WTC11 (cell line): ENCODE data around the gene MAMDC2.

Source experiments
- GTF2I ChIP-seq: fragments of 250-450 bp; sonication (Bioruptor Pico); conservative IDR thresholded peaks from 2 replicates; pipeline ENCODE4 v1.4.0; 2021; ENCODE audit warnings: mild to moderate bottlenecking
- IRF2 ChIP-seq: sonication (generic); formaldehyde crosslinking; IDR thresholded peaks from 2 replicates; pipeline ENCODE4 v1.8.0; 2022; ENCODE audit warnings: low read depth, missing genetic modification reagents, borderline replicate concordance
- JUN ChIP-seq: sonication (generic); formaldehyde crosslinking; IDR thresholded peaks from 2 replicates; pipeline ENCODE4 v1.8.0; 2023; ENCODE audit warnings: mild to moderate bottlenecking, missing genetic modification reagents
- RELA ChIP-seq: sonication (generic); formaldehyde crosslinking; IDR thresholded peaks from 2 replicates; pipeline ENCODE4 v1.8.1; 2022; ENCODE audit warnings: missing genetic modification reagents, mild to moderate bottlenecking, borderline replicate concordance
- SMAD4 ChIP-seq: sonication (generic); formaldehyde crosslinking; IDR thresholded peaks from 2 replicates; pipeline ENCODE4 v1.8.0; 2022; ENCODE audit warnings: mild to moderate bottlenecking, missing genetic modification reagents
- TCF7 ChIP-seq: sonication (generic); formaldehyde crosslinking; IDR thresholded peaks from 2 replicates; pipeline ENCODE4 v1.8.0; 2022; ENCODE audit warnings: mild to moderate bottlenecking, low read depth, missing genetic modification reagents, moderate library complexity
- TP53 ChIP-seq: sonication (generic); formaldehyde crosslinking; IDR thresholded peaks from 2 replicates; pipeline ENCODE4 v1.8.1; 2023; ENCODE audit warnings: mild to moderate bottlenecking, missing genetic modification reagents
- TF ChIP-seq, protein P1 (sequence below): fragments of 200-600 bp; IDR thresholded peaks from 2 replicates; pipeline ENCODE4 v1.8.0; 2022; ENCODE audit warnings: antibody characterized with exemption
- TF ChIP-seq, protein P2 (sequence below): sonication (generic); formaldehyde crosslinking; IDR thresholded peaks from 2 replicates; pipeline ENCODE4 v1.8.0; 2023; ENCODE audit warnings: mild to moderate bottlenecking, missing genetic modification reagents
- TF ChIP-seq, protein P3 (sequence below): sonication (generic); formaldehyde crosslinking; IDR thresholded peaks from 2 replicates; pipeline ENCODE4 v1.8.1; 2023; ENCODE audit warnings: mild to moderate bottlenecking, missing genetic modification reagents, moderate library complexity
- TF ChIP-seq, protein P4 (sequence below): sonication (generic); formaldehyde crosslinking; IDR thresholded peaks from 2 replicates; pipeline ENCODE4 v1.8.0; 2022; ENCODE audit warnings: mild to moderate bottlenecking, missing genetic modification reagents
- TF ChIP-seq, protein P5 (sequence below): sonication (generic); formaldehyde crosslinking; IDR thresholded peaks from 2 replicates; pipeline ENCODE4 v1.8.0; 2023; ENCODE audit warnings: missing genetic modification reagents
- TF ChIP-seq, protein P6 (sequence below): sonication (generic); formaldehyde crosslinking; IDR thresholded peaks from 2 replicates; pipeline ENCODE4 v1.8.1; 2023; ENCODE audit warnings: mild to moderate bottlenecking, missing genetic modification reagents, moderate library complexity
- TF ChIP-seq, protein P7 (sequence below): fragments of 250-450 bp; sonication (Bioruptor Pico); IDR thresholded peaks from 2 replicates; pipeline ENCODE4 v1.9.0; 2021; ENCODE audit warnings: mild to moderate bottlenecking

DNA sequence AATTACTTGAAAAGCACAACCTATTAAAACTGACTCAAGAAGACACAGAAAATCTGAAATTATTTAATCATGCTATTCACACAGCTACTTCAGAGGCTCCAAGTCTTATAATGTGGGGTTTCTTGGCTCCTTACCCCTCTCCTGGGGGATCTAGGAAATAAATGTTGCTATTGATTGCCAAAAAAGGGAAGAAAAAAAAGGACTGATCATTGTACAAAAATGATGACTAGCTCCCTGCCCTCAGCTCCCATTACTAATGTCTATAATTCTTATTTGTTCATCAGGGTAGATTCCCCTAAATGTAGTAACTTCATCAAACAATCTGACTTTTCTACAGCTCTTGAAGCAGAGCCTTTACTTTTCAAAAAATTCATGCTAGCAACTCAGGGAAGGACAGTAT lies 211.8 kb downstream of the MAMDC2 start:
- TF ChIP-seq, protein P1, sequence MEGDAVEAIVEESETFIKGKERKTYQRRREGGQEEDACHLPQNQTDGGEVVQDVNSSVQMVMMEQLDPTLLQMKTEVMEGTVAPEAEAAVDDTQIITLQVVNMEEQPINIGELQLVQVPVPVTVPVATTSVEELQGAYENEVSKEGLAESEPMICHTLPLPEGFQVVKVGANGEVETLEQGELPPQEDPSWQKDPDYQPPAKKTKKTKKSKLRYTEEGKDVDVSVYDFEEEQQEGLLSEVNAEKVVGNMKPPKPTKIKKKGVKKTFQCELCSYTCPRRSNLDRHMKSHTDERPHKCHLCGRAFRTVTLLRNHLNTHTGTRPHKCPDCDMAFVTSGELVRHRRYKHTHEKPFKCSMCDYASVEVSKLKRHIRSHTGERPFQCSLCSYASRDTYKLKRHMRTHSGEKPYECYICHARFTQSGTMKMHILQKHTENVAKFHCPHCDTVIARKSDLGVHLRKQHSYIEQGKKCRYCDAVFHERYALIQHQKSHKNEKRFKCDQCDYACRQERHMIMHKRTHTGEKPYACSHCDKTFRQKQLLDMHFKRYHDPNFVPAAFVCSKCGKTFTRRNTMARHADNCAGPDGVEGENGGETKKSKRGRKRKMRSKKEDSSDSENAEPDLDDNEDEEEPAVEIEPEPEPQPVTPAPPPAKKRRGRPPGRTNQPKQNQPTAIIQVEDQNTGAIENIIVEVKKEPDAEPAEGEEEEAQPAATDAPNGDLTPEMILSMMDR = no peak
- TF ChIP-seq JUN (CRISPR knock-in tag) = no peak
- no peak for TF ChIP-seq RELA
- TF ChIP-seq, protein P2, sequence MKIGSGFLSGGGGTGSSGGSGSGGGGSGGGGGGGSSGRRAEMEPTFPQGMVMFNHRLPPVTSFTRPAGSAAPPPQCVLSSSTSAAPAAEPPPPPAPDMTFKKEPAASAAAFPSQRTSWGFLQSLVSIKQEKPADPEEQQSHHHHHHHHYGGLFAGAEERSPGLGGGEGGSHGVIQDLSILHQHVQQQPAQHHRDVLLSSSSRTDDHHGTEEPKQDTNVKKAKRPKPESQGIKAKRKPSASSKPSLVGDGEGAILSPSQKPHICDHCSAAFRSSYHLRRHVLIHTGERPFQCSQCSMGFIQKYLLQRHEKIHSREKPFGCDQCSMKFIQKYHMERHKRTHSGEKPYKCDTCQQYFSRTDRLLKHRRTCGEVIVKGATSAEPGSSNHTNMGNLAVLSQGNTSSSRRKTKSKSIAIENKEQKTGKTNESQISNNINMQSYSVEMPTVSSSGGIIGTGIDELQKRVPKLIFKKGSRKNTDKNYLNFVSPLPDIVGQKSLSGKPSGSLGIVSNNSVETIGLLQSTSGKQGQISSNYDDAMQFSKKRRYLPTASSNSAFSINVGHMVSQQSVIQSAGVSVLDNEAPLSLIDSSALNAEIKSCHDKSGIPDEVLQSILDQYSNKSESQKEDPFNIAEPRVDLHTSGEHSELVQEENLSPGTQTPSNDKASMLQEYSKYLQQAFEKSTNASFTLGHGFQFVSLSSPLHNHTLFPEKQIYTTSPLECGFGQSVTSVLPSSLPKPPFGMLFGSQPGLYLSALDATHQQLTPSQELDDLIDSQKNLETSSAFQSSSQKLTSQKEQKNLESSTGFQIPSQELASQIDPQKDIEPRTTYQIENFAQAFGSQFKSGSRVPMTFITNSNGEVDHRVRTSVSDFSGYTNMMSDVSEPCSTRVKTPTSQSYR = no peak
- TF ChIP-seq, protein P3, sequence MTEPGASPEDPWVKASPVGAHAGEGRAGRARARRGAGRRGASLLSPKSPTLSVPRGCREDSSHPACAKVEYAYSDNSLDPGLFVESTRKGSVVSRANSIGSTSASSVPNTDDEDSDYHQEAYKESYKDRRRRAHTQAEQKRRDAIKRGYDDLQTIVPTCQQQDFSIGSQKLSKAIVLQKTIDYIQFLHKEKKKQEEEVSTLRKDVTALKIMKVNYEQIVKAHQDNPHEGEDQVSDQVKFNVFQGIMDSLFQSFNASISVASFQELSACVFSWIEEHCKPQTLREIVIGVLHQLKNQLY (CRISPR knock-in tag) = no peak
- no peak for TF ChIP-seq SMAD4 (CRISPR knock-in tag)
- TF ChIP-seq, protein P4, sequence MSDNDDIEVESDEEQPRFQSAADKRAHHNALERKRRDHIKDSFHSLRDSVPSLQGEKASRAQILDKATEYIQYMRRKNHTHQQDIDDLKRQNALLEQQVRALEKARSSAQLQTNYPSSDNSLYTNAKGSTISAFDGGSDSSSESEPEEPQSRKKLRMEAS = no peak
- TF ChIP-seq TCF7 = no peak
- TF ChIP-seq TP53 (CRISPR knock-in tag) = no peak
- no peak for TF ChIP-seq GTF2I (CRISPR knock-in tag)
- TF ChIP-seq, protein P5, sequence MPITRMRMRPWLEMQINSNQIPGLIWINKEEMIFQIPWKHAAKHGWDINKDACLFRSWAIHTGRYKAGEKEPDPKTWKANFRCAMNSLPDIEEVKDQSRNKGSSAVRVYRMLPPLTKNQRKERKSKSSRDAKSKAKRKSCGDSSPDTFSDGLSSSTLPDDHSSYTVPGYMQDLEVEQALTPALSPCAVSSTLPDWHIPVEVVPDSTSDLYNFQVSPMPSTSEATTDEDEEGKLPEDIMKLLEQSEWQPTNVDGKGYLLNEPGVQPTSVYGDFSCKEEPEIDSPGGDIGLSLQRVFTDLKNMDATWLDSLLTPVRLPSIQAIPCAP = no peak
- no peak for TF ChIP-seq IRF2
- TF ChIP-seq, protein P6, sequence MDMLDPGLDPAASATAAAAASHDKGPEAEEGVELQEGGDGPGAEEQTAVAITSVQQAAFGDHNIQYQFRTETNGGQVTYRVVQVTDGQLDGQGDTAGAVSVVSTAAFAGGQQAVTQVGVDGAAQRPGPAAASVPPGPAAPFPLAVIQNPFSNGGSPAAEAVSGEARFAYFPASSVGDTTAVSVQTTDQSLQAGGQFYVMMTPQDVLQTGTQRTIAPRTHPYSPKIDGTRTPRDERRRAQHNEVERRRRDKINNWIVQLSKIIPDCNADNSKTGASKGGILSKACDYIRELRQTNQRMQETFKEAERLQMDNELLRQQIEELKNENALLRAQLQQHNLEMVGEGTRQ (CRISPR knock-in tag) = no peak
- TF ChIP-seq, protein P7, sequence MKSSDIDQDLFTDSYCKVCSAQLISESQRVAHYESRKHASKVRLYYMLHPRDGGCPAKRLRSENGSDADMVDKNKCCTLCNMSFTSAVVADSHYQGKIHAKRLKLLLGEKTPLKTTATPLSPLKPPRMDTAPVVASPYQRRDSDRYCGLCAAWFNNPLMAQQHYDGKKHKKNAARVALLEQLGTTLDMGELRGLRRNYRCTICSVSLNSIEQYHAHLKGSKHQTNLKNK (CRISPR knock-in tag) = no peak
